Subcutaneous abdominal adipose tissue (tissue), 5 donors: ENCODE data around the gene BEND3.
"Not testable (repeated sequence)": the region's sequence is repeated elsewhere in the genome, so short reads cannot be mapped to it uniquely, and the experiment has no call there.

Experiments
- H3K27ac ChIP-seq: one replicate; pipeline ENCODE4 v1.7.0; 2013; ENCODE audit warnings: low read depth, mild to moderate bottlenecking, inconsistent platforms, low read length, moderate library complexity
- H3K27me3 ChIP-seq, 5 donors: one replicate each; pipeline ENCODE4 v1.7.0; 2013; ENCODE audit warnings: low read length in 5 of 5, inconsistent platforms in 1 of 5; ENCODE audit not compliant: control insufficient read depth in 5 of 5, insufficient read depth in 4 of 5
- H3K36me3 ChIP-seq, 5 donors: one replicate each; pipeline ENCODE4 v1.7.0; 2013; ENCODE audit warnings: low read length in 5 of 5; ENCODE audit not compliant: control insufficient read depth in 5 of 5, insufficient read depth in 5 of 5
- H3K4me1 ChIP-seq, 5 donors: one replicate each; pipeline ENCODE4 v1.7.0; 2013; ENCODE audit warnings: low read length in 5 of 5, mild to moderate bottlenecking in 3 of 5, moderate library complexity in 1 of 5; ENCODE audit not compliant: control insufficient read depth in 5 of 5, insufficient read depth in 5 of 5
- H3K4me3 ChIP-seq, 5 donors: one replicate each; pipeline ENCODE4 v1.7.0; 2013; ENCODE audit warnings: low read length in 5 of 5, low read depth in 1 of 5
- H3K9ac ChIP-seq, 5 donors: one replicate each; pipeline ENCODE4 v1.7.0; 2013; ENCODE audit warnings: low read length in 5 of 5, mild to moderate bottlenecking in 4 of 5, moderate library complexity in 3 of 5
- H3K9me3 ChIP-seq, 5 donors: one replicate each; pipeline ENCODE4 v1.7.0; 2013; ENCODE audit warnings: low read length in 5 of 5; ENCODE audit not compliant: control insufficient read depth in 5 of 5
- donor health status: healthy.
- donor health status: healthy.
- donor health status: healthy.
- donor health status: healthy.
- donor health status: healthy.

BEND3 gene

DNA sequence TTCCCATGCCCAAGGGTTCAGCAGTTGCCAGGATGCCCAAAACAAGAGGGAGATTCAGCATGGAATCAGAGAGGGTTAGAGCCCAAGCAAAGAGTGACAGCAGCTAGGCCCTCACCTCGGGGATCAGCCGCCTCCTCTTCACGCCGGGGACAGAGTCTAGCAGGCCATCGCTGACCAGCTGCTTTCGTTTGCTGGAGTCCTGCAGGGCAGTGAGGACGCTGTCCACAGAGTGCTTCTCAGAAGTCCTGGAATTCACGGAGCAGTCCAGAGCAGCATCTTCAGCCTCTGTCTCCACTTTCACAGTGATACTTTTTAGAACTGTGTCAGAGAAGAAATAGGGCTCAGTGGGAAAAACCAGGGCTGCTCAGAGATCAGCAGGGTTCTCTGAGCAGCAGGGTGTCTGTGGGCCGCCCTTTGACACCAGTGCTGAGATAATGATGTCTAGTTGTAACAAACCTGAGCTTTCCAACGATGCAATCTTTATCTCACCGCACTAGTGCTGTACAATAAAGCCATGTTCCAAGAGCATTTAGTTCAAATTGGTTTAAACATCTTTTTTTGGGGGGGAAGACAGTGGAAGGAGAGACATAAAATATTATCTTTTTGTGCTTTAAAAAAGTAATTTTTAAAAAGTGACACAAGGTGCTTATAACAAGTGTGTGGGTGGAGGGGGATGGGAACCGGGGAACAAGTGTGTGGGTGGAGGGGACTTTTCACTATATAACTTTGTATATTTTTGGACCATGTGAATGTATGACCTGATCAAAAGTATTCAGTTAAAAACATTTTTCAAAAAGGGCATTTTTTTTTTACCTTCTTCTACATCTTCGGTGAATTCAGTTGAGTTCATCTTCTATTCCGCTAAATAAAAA lies 16.6 kb downstream of the BEND3 start:
- H3K9me3 ChIP-seq: no peaks in the 10 kb centered on the region
- H3K27ac ChIP-seq: no peak overlapping the region
- H3K36me3 ChIP-seq: no peaks in the 10 kb centered on the region
- H3K27me3 ChIP-seq: no peaks in the 10 kb centered on the region
- no peak overlapping the region for H3K9ac ChIP-seq
- H3K4me3 ChIP-seq: no peak overlapping the region
- no peaks in the 10 kb centered on the region for H3K4me1 ChIP-seq

- H3K9ac ChIP-seq, H3K4me1 ChIP-seq, H3K36me3 ChIP-seq, H3K9me3 ChIP-seq, H3K4me3 ChIP-seq, H3K27ac ChIP-seq, H3K27me3 ChIP-seq: not testable (repeated sequence)
These were observed 30.9 kb downstream of the BEND3 start for GRCh38 chr6:107084459-107084858.

- Histone ChIP-seq H3K9ac (no peak overlapping the region), H3K4me1 (no peaks in the 10 kb centered on the region), H3K9me3 (peaks cover 0 to 2% (median 0%) of the 10 kb centered on the region in 5 donors), H3K27ac (no peak overlapping the region), H3K4me3 (no peak overlapping the region), H3K27me3 (no peaks in the 10 kb centered on the region), H3K36me3 (no peaks in the 10 kb centered on the region)
These were observed 31.4 kb downstream of the BEND3 start for GRCh38 chr6:107083921-107084320.

- H3K36me3 ChIP-seq: no peaks in the 10 kb centered on the region
- H3K9ac ChIP-seq: no peak overlapping the region
- peaks cover 0 to 2% (median 0%) of the 10 kb centered on the region in 5 donors for H3K9me3 ChIP-seq
- no peak overlapping the region for H3K4me3 ChIP-seq
- no peak overlapping the region for H3K27ac ChIP-seq
- H3K27me3 ChIP-seq: no peaks in the 10 kb centered on the region
- no peaks in the 10 kb centered on the region for H3K4me1 ChIP-seq
These were observed 32.1 kb downstream of the BEND3 start for GRCh38 chr6:107083047-107083768.

GRCh38 chr6:107082045-107082444 lies 33.3 kb downstream of the BEND3 start:
- H3K9me3 ChIP-seq: peaks cover 0 to 2% (median 0%) of the 10 kb centered on the region in 5 donors
- H3K4me3 ChIP-seq: no peak overlapping the region
- no peaks in the 10 kb centered on the region for H3K36me3 ChIP-seq
- H3K27ac ChIP-seq: no peak overlapping the region
- no peak overlapping the region for H3K9ac ChIP-seq
- no peaks in the 10 kb centered on the region for H3K27me3 ChIP-seq
- no peaks in the 10 kb centered on the region for H3K4me1 ChIP-seq

DNA sequence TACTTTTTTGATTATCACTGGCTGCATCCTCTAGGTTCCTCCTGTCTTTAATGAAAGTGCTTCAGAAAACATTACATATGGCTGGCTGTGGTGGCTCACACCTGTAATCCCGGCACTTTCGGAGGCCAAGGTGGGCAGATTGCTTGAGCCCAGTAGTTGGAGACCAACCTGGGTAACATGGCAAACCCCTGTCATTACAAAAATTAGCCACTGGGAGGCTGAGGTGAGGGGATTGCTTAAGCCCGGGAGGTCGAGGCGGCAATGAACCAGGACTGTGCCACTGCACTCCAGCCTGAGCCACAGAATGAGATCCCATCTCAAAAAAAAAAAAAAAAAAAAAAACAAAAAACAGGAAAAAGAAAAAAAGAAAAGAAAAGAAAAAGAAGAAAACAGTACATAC lies 35.3 kb downstream of the BEND3 start:
- Histone ChIP-seq H3K27ac (no peak overlapping the region), H3K9me3 (peaks cover 0 to 2% (median 0%) of the 10 kb centered on the region in 5 donors), H3K27me3 (no peaks in the 10 kb centered on the region), H3K4me1 (peaks cover 0 to 6% (median 3%) of the 10 kb centered on the region in 5 donors), H3K36me3 (no peaks in the 10 kb centered on the region), H3K4me3 (no peak overlapping the region), H3K9ac (no peak overlapping the region)

DNA sequence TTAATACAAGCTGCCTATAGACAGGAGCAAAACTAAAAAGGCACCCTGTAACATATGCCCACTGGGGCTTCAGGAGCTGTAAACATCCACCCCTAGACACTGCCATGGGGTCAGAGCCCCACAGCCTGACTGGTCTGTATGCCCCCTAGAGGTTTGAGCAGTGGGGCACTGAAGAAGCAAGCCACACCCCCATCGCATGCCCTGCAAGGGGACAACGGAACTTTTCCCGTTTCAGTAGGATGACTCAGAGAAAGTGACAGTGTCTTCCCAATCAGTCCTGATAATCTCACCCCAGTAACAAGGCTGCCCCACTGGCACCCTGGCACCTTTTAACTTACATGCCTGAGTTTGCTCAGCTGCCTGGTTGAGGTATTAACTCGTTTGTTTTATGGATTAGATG lies 35.9 kb downstream of the BEND3 start:
- no peaks in the 10 kb centered on the region for H3K27me3 ChIP-seq
- no peak overlapping the region for H3K27ac ChIP-seq
- no peak overlapping the region for H3K4me3 ChIP-seq
- H3K9ac ChIP-seq: no peak overlapping the region
- peaks cover 0 to under 1% (median 0%) of the 10 kb centered on the region in 5 donors for H3K9me3 ChIP-seq
- H3K4me1 ChIP-seq: peaks cover 0 to 6% (median 3%) of the 10 kb centered on the region in 5 donors
- H3K36me3 ChIP-seq: no peaks in the 10 kb centered on the region

DNA sequence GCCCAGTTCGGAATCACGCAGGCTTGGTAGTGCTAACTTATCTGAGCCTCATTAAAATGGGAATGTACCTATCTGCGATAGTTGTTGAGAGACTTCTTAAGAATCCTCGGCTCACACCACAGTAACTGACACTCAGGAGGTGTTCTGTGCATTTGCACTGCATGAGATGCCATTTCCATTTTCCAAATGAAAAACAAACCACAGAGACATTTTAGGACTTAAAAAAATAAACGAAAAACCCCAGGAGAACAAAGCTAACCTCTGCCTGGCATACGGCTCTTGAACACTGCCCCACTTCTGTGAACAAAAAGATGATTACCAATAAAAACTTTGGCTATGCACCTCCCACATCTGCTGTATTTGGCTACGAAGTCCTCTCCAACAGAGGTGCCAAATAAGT lies 37.6 kb downstream of the BEND3 start:
- Histone ChIP-seq H3K36me3 (no peaks in the 10 kb centered on the region), H3K4me1 (peaks cover 0 to 6% (median 3%) of the 10 kb centered on the region in 5 donors), H3K27ac (no peak overlapping the region), H3K9ac (no peak overlapping the region), H3K4me3 (no peak overlapping the region), H3K27me3 (no peaks in the 10 kb centered on the region), H3K9me3 (no peaks in the 10 kb centered on the region)

DNA sequence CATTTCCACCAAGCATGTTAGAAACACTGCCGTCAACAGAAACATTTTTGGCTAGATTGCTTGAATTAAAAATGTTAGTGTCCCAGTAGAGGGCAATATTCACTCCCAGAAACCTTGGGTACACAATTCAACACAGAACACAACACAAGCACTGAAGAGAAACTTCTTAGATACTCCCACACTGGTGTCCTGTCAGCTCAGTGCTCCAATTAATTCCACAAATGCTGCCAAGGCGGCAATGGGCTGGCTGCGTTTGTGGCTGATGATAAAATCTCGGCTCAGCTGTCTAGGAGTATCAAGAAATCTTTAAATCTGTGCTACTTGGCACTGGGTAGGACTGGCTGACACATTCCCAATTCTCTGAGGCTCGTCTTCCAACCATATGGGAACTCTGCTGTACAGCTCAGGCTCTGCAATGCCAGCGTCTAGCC lies 39.3 kb downstream of the BEND3 start:
- Histone ChIP-seq H3K4me3 (no peak overlapping the region), H3K9me3 (no peaks in the 10 kb centered on the region), H3K27me3 (no peaks in the 10 kb centered on the region), H3K36me3 (peaks cover 0 to 2% (median 0%) of the 10 kb centered on the region in 5 donors), H3K9ac (no peak overlapping the region), H3K4me1 (peaks cover 0 to 6% (median 3%) of the 10 kb centered on the region in 5 donors), H3K27ac (no peak overlapping the region)

- H3K4me1 ChIP-seq: no peaks in the 10 kb centered on the region
- H3K9ac ChIP-seq: no peak overlapping the region
- no peak overlapping the region for H3K27ac ChIP-seq
- H3K36me3 ChIP-seq: peaks cover 0 to 24% (median 15%) of the 10 kb centered on the region in 5 donors
- no peaks in the 10 kb centered on the region for H3K27me3 ChIP-seq
- no peak overlapping the region for H3K4me3 ChIP-seq
- no peaks in the 10 kb centered on the region for H3K9me3 ChIP-seq
These were observed 44.6 kb downstream of the BEND3 start for GRCh38 chr6:107070686-107071085.
